Spleen (tissue), 11 donors: ENCODE results near the gene SPIRE2. TPM values are rescaled to one million over a fixed set of nuclear protein-coding genes. Genes with fewer than 3 reads are reported as not detected.

Experiments
- DNase-seq: peaks from one replicate; pipeline ENCODE4 v3.0.0-alpha.2; 2020
- H3K27ac ChIP-seq, 8 donors: fragments of 200-600 bp; sonication (generic) in 7 of 8; 1 replicate in 4 of 8; 2 replicates in 4 of 8; pipeline versions ENCODE4 v1.5.0 to v1.8.0; 2016 to 2021; ENCODE audit warnings: inconsistent platforms in 4 of 8, mild to moderate bottlenecking in 4 of 8, moderate library complexity in 1 of 8
- H3K27me3 ChIP-seq, 7 donors: fragments of 200-600 bp; sonication (generic) in 6 of 7; replicated peaks in 1 of 7; 1 replicate in 4 of 7; 2 replicates in 3 of 7; pipeline versions ENCODE4 v1.5.0 to v1.8.0; 2016 to 2021; ENCODE audit warnings: inconsistent platforms in 3 of 7, mild to moderate bottlenecking in 1 of 7
- H3K36me3 ChIP-seq, 6 donors: fragments of 200-600 bp; sonication (generic) in 5 of 6; 1 replicate in 4 of 6; 2 replicates in 2 of 6; pipeline versions ENCODE4 v1.5.0 to v1.8.0; 2016 to 2021; ENCODE audit warnings: inconsistent platforms in 2 of 6
- H3K4me1 ChIP-seq, 6 donors: fragments of 200-600 bp; sonication (generic) in 5 of 6; 1 replicate in 3 of 6; 2 replicates in 3 of 6; pipeline versions ENCODE4 v1.5.0 to v1.8.0; 2016 to 2021; ENCODE audit warnings: inconsistent platforms in 3 of 6
- H3K4me3 ChIP-seq, 8 donors: fragments of 200-600 bp; sonication (generic) in 7 of 8; 1 replicate in 4 of 8; 2 replicates in 4 of 8; pipeline versions ENCODE4 v1.5.0 to v1.8.0; 2016 to 2021; ENCODE audit warnings: inconsistent platforms in 4 of 8, mild to moderate bottlenecking in 4 of 8, moderate library complexity in 2 of 8
- H3K9me3 ChIP-seq, 8 donors: fragments of 200-600 bp; sonication (generic) in 7 of 8; 1 replicate in 4 of 8; 2 replicates in 4 of 8; pipeline versions ENCODE4 v1.5.0 to v1.8.0; 2016 to 2021; ENCODE audit warnings: inconsistent platforms in 4 of 8
- CTCF ChIP-seq, 11 experiments: fragments of 200-600 bp in 7 of 11; fragments of 450-650 bp in 4 of 11; sonication (generic) in 4 of 11; IDR thresholded peaks in 8 of 11; conservative IDR thresholded peaks in 3 of 11; 1 replicate in 7 of 11; 2 replicates in 4 of 11; pipeline versions ENCODE4 v1.4.0 to v1.8.0; 2016 to 2021; ENCODE audit warnings: antibody characterized with exemption in 11 of 11, inconsistent platforms in 4 of 11, mild to moderate bottlenecking in 1 of 11
- POLR2A ChIP-seq, 3 donors: fragments of 450-650 bp; IDR thresholded peaks; one replicate each; pipeline ENCODE4 v1.5.1; 2017; ENCODE audit warnings: antibody characterized with exemption in 3 of 3, mild to moderate bottlenecking in 1 of 3
- POLR2AphosphoS5 ChIP-seq, 3 donors: sonication (generic); formaldehyde crosslinking; IDR thresholded peaks; one replicate each; pipeline ENCODE4 v1.5.1; 2017; ENCODE audit warnings: antibody characterized with exemption in 3 of 3
- WGBS, 5 donors: extraction: QIAGEN DNeasy Blood & Tissue Kit in 3 of 5; methylation state at CpG; one replicate each; pipeline versions ENCODE4 v1.1.5 to v1.1.7; 2013 to 2018; 5-methylcytosine and 5-hydroxymethylcytosine counted together
- intact Hi-C: fragments of 100-400 bp; cut with DNase I; formaldehyde crosslinking; loops from one replicate; pipeline ENCODE4 v1.15.0; 2023; ENCODE audit warnings: low total_unique reads
- polyA plus RNA-seq, 3 donors: library from polyadenylated mRNA; stranded (reverse); fragments of 200-250 nt; gene quantifications; one replicate each; pipeline ENCODE4 v1.2.1, GENCODE V29; 2013
- total RNA-seq, 7 donors: library from RNA; depleted of rRNA in 3 of 7; stranded (reverse); fragments of >200 nt in 3 of 7; fragmentation: NEBNext Ultra II Directional in 4 of 7; extraction: Animal tissue kit (Norgen Biotek cat#: 25700) in 4 of 7; gene quantifications; one replicate each; pipeline versions ENCODE4 v1.1.0 to v1.2.1, GENCODE V29; 2016 to 2021
- donor health status: healthy with polysubstance abuse.
- donor health status: DM: no; HTN: no; CAD: no; lungs with moderate emphysema.
- donor health status: DM: no; HTN: no; CAD: no.
- donor health status: Bipolar disorder and iron deficiency.
- donor health status: healthy.
- donor health status: DM: no; HTN: no; CAD: no.
- donor health status: DM: yes; HTN: yes; CAD: no.

The SPIRE2 gene
- total and polyA plus RNA-seq, 10 donors = 0.80 to 3.2 (median 1.9) TPM

- H3K36me3 ChIP-seq = no peaks in the 10 kb centered on the region
- 85 to 92% (median 89%) methylated on average over 10 to 11 of the region's 11 CpGs for WGBS, 5 donors
- H3K4me1 ChIP-seq = peaks cover 0 to 21% (median 8%) of the 10 kb centered on the region in 6 donors
- intact Hi-C loops = no loop called here
- no peak for DNase-seq
- peaks cover 0 to 8% (median 0%) of the 10 kb centered on the region in 7 donors for H3K27me3 ChIP-seq
- no peak for TF ChIP-seq POLR2A (IDR thresholded peaks at IDR 0.05)
- no peak for TF ChIP-seq CTCF (IDR thresholded peaks at IDR 0.05 in 8 of 11, conservative IDR thresholded peaks at IDR 0.05 in 3 of 11)
- TF ChIP-seq POLR2AphosphoS5 (IDR thresholded peaks at IDR 0.05) = no peak
- no peak overlapping the region for H3K27ac ChIP-seq
- H3K9me3 ChIP-seq = no peaks in the 10 kb centered on the region
- H3K4me3 ChIP-seq = no peak overlapping the region
Observed at GRCh38 chr16:89848974-89849373, 20.7 kb downstream of the SPIRE2 start.

- 88 to 95% (median 92%) methylated on average over 20 to 21 of the region's 21 CpGs for WGBS, 5 donors
- TF ChIP-seq POLR2AphosphoS5 (IDR thresholded peaks at IDR 0.05) (no peak), POLR2A (IDR thresholded peaks at IDR 0.05) (no peak), CTCF (IDR thresholded peaks at IDR 0.05 in 8 of 11, conservative IDR thresholded peaks at IDR 0.05 in 3 of 11) (no peak)
- intact Hi-C loops = no loop called here
- no peaks in the 10 kb centered on the region for H3K36me3 ChIP-seq
- H3K27me3 ChIP-seq = peaks cover 0 to 2% (median 0%) of the 10 kb centered on the region in 7 donors
- H3K4me3 ChIP-seq = no peak overlapping the region
- H3K27ac ChIP-seq = no peak overlapping the region
- no peak for DNase-seq
- H3K9me3 ChIP-seq = no peaks in the 10 kb centered on the region
- H3K4me1 ChIP-seq = no peaks in the 10 kb centered on the region
Observed at GRCh38 chr16:89853306-89853993, 25.2 kb downstream of the SPIRE2 start.

- no peaks in the 10 kb centered on the region for H3K9me3 ChIP-seq
- WGBS, 5 donors = 86 to 94% (median 88%) methylated on average over 20 to 26 of the region's 26 CpGs
- DNase-seq = no peak
- intact Hi-C loops = no loop called here
- H3K4me3 ChIP-seq = no peak overlapping the region
- H3K4me1 ChIP-seq = peaks cover 0 to 2% (median under 1%) of the 10 kb centered on the region in 6 donors
- no peaks in the 10 kb centered on the region for H3K36me3 ChIP-seq
- H3K27me3 ChIP-seq = peaks cover 0 to 13% (median 0%) of the 10 kb centered on the region in 7 donors
- H3K27ac ChIP-seq = no peak overlapping the region
- no peak for TF ChIP-seq POLR2A (IDR thresholded peaks at IDR 0.05)
- TF ChIP-seq CTCF (IDR thresholded peaks at IDR 0.05 in 8 of 11, conservative IDR thresholded peaks at IDR 0.05 in 3 of 11) = no peak
- no peak for TF ChIP-seq POLR2AphosphoS5 (IDR thresholded peaks at IDR 0.05)
Observed at GRCh38 chr16:89855301-89855945, 27.1 kb downstream of the SPIRE2 start.

GRCh38 chr16:89855986-89856385 lies 27.7 kb downstream of the SPIRE2 start:
- no peaks in the 10 kb centered on the region for H3K9me3 ChIP-seq
- no peak for DNase-seq
- intact Hi-C loops = no loop called here
- H3K4me1 ChIP-seq = peaks cover 0 to 7% (median 6%) of the 10 kb centered on the region in 6 donors
- TF ChIP-seq CTCF (IDR thresholded peaks at IDR 0.05 in 8 of 11, conservative IDR thresholded peaks at IDR 0.05 in 3 of 11) (no peak), POLR2A (IDR thresholded peaks at IDR 0.05) (no peak), POLR2AphosphoS5 (IDR thresholded peaks at IDR 0.05) (no peak)
- H3K4me3 ChIP-seq = no peak overlapping the region
- 85 to 93% (median 89%) methylated on average over 22 of the region's 22 CpGs for WGBS, 5 donors
- H3K27ac ChIP-seq = no peak overlapping the region
- peaks cover 0 to 16% (median 0%) of the 10 kb centered on the region in 7 donors for H3K27me3 ChIP-seq
- no peaks in the 10 kb centered on the region for H3K36me3 ChIP-seq
